T-helper 2 cell treated with Interferon-gamma antibody and Interleukin-4, amounts not matched to agents 5 μg/mL and 100 μg/mL, for 36 hours (primary cell): Measurements from ENCODE around the gene RRAGD.
A peak's percentile ranks its signal among the peaks of the same experiment; 100 is the strongest.

Experiments
- DNase-seq: peaks from one replicate; pipeline ENCODE4 v3.0.0; 2021; ENCODE audit warnings: low spot score
- H3K27ac Mint-ChIP-seq: one replicate; pipeline ENCODE4 v1.8.0; 2021; ENCODE audit warnings: mild to moderate bottlenecking, mixed read lengths
- H3K27me3 Mint-ChIP-seq: one replicate; pipeline ENCODE4 v1.8.0; 2021; ENCODE audit warnings: low read depth, mixed read lengths
- H3K36me3 Mint-ChIP-seq: one replicate; pipeline ENCODE4 v1.8.0; 2021; ENCODE audit warnings: low read depth, mixed read lengths
- H3K4me1 Mint-ChIP-seq: one replicate; pipeline ENCODE4 v1.8.0; 2021; ENCODE audit warnings: low read depth, mixed read lengths
- H3K4me3 Mint-ChIP-seq: one replicate; pipeline ENCODE4 v1.8.0; 2022; ENCODE audit warnings: mild to moderate bottlenecking, moderate library complexity, mixed read lengths
- H3K9me3 Mint-ChIP-seq: one replicate; pipeline ENCODE4 v1.8.0; 2021; ENCODE audit warnings: mixed read lengths

RRAGD gene, protein sequence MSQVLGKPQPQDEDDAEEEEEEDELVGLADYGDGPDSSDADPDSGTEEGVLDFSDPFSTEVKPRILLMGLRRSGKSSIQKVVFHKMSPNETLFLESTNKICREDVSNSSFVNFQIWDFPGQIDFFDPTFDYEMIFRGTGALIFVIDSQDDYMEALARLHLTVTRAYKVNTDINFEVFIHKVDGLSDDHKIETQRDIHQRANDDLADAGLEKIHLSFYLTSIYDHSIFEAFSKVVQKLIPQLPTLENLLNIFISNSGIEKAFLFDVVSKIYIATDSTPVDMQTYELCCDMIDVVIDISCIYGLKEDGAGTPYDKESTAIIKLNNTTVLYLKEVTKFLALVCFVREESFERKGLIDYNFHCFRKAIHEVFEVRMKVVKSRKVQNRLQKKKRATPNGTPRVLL

DNA sequence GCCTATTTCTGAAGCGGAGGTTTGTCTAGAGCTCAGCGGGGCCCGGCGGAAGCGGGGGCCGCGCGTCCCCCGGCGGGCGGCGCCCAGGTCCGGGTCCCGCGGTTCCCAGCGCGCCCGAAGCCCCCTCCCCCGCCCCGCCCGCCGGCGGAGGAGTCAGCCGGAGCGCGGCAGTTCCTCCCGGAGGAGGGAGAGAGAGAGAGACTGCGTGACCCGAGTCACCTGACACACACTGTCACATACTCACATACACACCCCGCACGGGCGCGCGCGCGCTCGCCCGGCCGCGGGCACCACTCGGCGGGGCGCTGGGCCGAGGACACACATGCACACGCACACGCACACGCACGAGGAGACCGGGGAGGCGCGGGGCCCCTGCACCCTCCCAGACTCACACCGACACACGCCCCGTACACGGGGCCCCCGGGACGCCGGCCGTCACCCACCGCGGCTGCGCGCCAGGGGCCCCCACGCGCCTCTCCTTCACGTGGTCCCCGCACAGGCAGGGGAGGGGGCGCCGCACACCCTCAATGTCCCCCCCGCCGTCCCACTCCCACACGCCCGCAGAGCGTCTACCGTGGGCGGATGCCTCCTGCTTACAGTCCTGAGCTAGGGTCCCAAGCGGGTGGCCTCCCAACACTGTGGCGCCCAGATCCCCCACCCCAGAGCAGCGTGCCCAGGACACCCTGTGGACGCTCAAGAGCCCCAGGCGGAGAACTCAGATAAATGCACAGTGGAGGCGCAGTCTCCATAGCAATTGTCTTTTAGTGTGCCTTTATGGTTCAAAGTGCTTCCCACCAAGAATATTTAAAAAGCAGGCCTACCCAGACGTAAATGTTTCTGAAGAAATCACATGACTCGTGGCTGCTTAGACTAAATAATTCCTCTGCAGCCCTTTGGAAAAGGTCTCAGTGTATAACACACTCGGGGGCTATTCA is at the start of gene RRAGD:
Gene RRAGD (minus strand): TSS at position 203 of the 935 bp plus-strand sequence. CDS start 280 bp downstream, outside the sequence.
- Mint-ChIP-seq H3K27ac (peak within 1 kb of the TSS; percentile 80), H3K4me3 (peak within 1 kb of the TSS; percentile 96), H3K4me1 (peaks cover 13% of the 10 kb centered on the region), H3K9me3 (no peaks in the 10 kb centered on the region), H3K36me3 (no peaks in the 10 kb centered on the region), H3K27me3 (peaks cover 67% of the 10 kb centered on the region)
- peak; percentile 55 for DNase-seq

DNA sequence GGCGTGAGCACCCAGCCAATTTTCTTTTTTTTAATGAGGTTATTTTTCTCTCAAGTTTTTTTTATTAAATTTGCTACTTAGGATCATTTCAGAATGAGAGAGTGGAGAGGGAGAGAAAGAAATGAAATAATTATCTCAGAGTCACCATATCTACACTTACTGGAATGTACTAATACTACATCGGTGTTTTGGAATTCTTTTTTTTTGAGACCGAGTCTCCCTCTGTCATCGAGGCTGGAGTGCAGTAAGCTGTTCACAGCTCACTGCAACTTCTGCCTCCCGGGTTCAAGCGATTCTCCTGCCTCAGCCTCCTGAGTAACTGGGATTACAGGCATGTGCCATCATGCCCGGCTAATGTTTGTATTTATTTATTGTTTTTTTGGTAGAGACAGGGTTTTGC is 48.6 kb upstream of the RRAGD start:
- DNase-seq, result no peak
- H3K4me3 Mint-ChIP-seq, result no peak overlapping the region
- no peaks in the 10 kb centered on the region for H3K4me1 Mint-ChIP-seq
- no peaks in the 10 kb centered on the region for H3K36me3 Mint-ChIP-seq
- H3K9me3 Mint-ChIP-seq, result no peaks in the 10 kb centered on the region
- H3K27ac Mint-ChIP-seq, result no peak overlapping the region
- H3K27me3 Mint-ChIP-seq, result no peaks in the 10 kb centered on the region

DNA sequence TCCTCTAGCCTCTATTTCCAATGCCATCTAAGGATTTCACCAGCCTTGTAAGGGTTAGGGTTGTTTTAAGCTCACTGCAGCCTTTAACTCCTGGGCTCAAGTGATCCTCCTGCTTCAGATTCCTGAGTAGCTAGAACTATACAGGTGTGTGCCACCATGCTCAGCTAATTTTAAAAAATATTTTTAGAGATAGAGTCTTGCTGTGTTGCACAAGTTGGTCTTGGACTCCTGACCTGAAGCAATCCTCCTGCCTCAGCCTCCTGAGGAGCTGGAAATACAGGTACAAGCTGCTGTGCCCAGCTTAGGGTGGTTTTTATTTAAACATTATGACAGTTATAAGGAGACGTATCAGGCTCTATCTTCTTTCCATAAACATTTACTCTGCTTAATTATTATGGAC is 47.4 kb upstream of the RRAGD start:
- no peaks in the 10 kb centered on the region for H3K27me3 Mint-ChIP-seq
- DNase-seq, result no peak
- no peak overlapping the region for H3K27ac Mint-ChIP-seq
- H3K9me3 Mint-ChIP-seq, result no peaks in the 10 kb centered on the region
- H3K4me1 Mint-ChIP-seq, result no peaks in the 10 kb centered on the region
- H3K36me3 Mint-ChIP-seq, result no peaks in the 10 kb centered on the region
- no peak overlapping the region for H3K4me3 Mint-ChIP-seq

DNA sequence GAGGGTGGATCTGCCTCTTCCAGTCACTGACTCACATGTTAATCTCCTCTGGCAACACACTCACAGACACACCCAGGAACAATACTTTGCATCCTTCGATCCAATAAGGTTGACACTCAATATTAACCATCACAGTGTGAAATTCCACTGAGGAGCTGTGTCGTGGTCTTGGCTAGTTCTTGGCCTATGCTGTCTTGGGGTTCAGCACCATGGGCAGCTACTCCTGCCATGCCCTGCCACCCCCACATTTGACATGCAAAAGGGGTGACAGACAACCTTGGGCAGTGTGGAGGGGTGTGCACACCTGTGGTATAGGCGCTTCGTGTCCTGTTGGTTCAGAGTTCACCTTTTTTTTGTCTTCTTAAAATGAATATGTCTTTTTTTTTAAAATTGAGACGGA is 46.6 kb upstream of the RRAGD start:
- Mint-ChIP-seq H3K27me3 (no peaks in the 10 kb centered on the region), H3K4me1 (no peaks in the 10 kb centered on the region), H3K27ac (no peak overlapping the region), H3K9me3 (no peaks in the 10 kb centered on the region), H3K4me3 (no peak overlapping the region), H3K36me3 (no peaks in the 10 kb centered on the region)
- DNase-seq, result no peak

DNA sequence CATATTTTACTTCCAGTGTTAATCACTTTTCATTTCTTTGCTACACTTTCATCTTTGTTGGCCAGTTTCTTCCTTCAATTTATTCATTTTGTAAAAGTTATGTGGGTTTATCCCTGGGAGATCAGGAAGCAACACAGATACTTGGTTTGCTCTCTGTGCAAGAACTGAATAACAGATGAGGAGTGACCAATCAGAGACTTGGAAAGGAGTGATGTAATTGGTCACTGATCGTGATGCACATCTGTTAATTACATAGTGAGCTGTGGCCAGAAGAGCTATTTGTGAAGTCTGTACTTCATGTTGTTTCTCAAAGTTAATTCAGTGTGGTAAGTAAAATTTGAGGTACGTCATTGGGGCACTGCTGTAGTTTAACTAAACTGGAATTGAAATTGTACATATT is 42.2 kb upstream of the RRAGD start:
- DNase-seq, result no peak
- Mint-ChIP-seq H3K4me1 (no peaks in the 10 kb centered on the region), H3K27me3 (peaks cover 3% of the 10 kb centered on the region), H3K36me3 (no peaks in the 10 kb centered on the region), H3K4me3 (no peak overlapping the region), H3K9me3 (no peaks in the 10 kb centered on the region), H3K27ac (no peak overlapping the region)

DNA sequence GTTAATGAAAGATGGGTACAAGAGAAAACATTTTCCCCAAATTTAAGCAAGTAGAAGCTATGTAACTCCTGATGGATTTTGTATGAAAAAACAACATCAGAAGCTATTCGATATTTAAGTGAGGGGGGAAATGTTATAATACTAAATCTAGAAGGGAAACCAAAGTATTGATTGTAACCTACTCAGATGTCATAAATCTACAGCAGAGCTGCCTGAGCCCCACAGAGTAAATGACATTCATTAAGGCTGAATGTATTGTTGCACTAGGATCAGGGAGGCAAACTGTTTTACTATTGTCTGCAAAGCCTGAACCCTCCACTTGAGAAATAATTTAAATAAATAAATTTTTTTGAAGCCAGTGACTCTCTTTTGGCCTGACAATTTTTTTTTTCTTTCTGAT is 40.2 kb upstream of the RRAGD start:
- H3K4me1 Mint-ChIP-seq, result no peaks in the 10 kb centered on the region
- peaks cover 3% of the 10 kb centered on the region for H3K27me3 Mint-ChIP-seq
- H3K4me3 Mint-ChIP-seq, result no peak overlapping the region
- no peaks in the 10 kb centered on the region for H3K36me3 Mint-ChIP-seq
- no peak for DNase-seq
- no peaks in the 10 kb centered on the region for H3K9me3 Mint-ChIP-seq
- H3K27ac Mint-ChIP-seq, result no peak overlapping the region

DNA sequence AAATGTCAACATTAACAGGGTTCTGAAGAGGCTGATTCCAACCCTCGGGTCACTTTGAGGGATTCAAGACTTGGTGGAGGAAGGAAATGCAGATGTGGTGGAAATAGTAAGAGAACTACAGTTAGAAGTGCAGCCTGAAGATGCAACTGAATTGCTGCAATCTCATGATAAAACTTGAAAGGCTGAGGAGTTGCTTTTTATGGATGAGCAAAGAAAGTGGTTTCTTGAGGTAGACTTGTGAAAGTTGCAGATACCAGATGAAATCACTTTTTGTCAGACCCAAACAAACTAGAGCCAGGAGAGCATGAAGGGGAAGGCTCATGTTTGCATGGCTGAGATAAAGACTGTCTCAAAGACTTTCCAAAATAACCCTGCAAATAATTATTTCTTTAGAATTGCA is 37.1 kb upstream of the RRAGD start:
- Mint-ChIP-seq H3K4me3 (no peak overlapping the region), H3K4me1 (no peaks in the 10 kb centered on the region), H3K36me3 (no peaks in the 10 kb centered on the region), H3K9me3 (no peaks in the 10 kb centered on the region), H3K27ac (no peak overlapping the region), H3K27me3 (peaks cover 3% of the 10 kb centered on the region)
- DNase-seq, result no peak

DNA sequence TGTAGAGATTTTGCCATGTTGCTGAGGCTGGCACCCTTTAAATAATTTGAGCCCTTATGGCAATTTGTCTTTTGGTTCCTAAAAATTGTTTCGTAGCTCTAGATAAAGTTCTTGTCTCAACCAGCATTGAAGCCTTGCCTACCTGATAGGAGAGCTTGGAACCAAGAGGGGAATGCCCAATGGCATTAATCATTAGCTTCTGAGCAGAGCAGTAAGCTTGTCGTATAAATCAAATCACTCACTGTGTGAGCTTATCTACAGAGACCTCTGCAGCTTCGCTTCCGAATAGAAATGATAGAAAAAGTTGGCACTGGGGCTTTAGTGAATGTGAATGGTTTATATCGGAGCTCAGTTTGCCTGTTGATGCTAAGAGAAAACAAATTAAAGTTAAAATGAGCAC is 31.6 kb upstream of the RRAGD start:
- H3K9me3 Mint-ChIP-seq, result no peaks in the 10 kb centered on the region
- no peaks in the 10 kb centered on the region for H3K4me1 Mint-ChIP-seq
- H3K36me3 Mint-ChIP-seq, result no peaks in the 10 kb centered on the region
- no peak for DNase-seq
- H3K27me3 Mint-ChIP-seq, result peaks cover 7% of the 10 kb centered on the region
- no peak overlapping the region for H3K4me3 Mint-ChIP-seq
- H3K27ac Mint-ChIP-seq, result no peak overlapping the region

DNA sequence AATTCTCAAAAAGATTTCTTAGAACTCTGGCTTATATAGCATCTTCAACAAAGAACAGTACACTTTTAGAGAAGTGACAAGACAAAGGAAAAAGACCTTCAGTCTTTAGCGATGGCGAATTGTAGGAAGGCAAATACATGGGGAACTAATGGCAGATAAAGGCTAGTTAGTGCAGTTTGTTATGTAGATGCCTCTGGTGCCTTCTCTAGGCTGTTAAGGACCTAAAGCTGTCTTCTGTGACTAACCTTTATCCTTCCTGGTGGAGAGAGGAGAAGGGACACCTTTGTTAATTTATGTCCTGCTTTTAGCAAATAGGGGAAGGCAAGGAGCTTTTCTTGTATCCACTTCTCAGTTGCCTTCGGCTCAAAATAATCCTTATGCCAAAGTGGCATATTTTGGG is 28.1 kb upstream of the RRAGD start:
- no peaks in the 10 kb centered on the region for H3K4me1 Mint-ChIP-seq
- no peak overlapping the region for H3K27ac Mint-ChIP-seq
- peaks cover 23% of the 10 kb centered on the region for H3K27me3 Mint-ChIP-seq
- no peak overlapping the region for H3K4me3 Mint-ChIP-seq
- DNase-seq, result no peak
- H3K9me3 Mint-ChIP-seq, result no peaks in the 10 kb centered on the region
- H3K36me3 Mint-ChIP-seq, result no peaks in the 10 kb centered on the region

DNA sequence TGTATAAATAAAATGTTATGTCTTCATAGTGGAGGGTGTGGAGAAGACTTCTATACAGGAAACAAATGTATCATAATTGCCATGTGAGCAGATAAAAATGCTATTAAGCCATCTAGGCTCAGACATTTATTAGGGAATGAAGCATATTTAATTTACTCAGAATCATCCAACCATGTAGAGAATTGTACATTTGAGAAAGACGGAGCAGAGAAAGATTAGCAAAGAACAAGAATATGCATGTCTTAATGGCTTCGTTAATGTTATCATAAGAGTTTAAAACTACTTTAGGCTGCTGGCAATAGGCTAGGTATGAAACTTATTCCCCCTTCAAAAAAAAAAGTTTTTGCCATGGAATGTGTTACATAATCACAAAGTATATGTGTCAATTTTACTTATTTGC is 26.9 kb upstream of the RRAGD start:
- H3K27me3 Mint-ChIP-seq, result peaks cover 33% of the 10 kb centered on the region
- no peaks in the 10 kb centered on the region for H3K9me3 Mint-ChIP-seq
- H3K27ac Mint-ChIP-seq, result no peak overlapping the region
- peaks cover 3% of the 10 kb centered on the region for H3K4me1 Mint-ChIP-seq
- no peaks in the 10 kb centered on the region for H3K36me3 Mint-ChIP-seq
- no peak overlapping the region for H3K4me3 Mint-ChIP-seq
- DNase-seq, result no peak

DNA sequence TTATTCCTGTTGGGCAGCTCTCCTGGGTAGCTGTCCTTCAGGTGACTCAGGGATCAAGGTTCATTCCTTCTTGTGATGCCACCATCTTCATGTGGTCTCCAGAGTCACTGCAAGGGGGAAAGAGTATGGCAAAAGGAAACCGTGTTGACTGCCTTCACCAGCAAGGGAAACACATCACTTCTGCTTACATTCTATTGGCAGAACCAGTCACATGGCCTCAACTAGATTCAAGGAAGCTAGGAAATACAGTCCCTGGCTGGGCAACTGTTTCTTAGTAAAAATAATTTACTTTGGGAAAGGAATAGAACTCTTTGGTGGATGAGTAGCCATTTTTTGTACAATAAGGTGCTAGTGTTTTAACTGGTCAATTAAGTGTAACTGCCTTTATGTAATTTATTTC is 26.2 kb upstream of the RRAGD start:
- DNase-seq, result no peak
- no peak overlapping the region for H3K27ac Mint-ChIP-seq
- H3K4me3 Mint-ChIP-seq, result no peak overlapping the region
- no peaks in the 10 kb centered on the region for H3K9me3 Mint-ChIP-seq
- H3K4me1 Mint-ChIP-seq, result peaks cover 6% of the 10 kb centered on the region
- no peaks in the 10 kb centered on the region for H3K36me3 Mint-ChIP-seq
- H3K27me3 Mint-ChIP-seq, result peaks cover 37% of the 10 kb centered on the region

DNA sequence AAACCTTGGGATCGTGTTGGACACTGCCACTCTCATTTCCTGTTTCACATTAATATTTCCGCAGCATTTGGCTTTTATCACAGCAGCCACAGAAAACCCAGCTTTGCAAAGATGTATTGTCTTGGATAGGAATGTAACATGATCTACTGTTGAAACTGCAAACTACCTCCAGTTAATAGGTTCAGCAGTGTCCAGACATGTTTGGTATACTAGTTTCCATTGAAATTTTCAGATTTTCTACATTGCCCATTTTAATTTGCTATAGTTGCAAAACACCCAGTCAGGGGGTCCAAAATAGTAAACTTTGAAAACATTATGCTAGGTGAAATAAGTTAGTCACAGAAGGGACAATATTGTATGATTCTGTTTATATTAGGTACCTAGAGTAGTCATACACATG is 24.2 kb upstream of the RRAGD start:
- Mint-ChIP-seq H3K27ac (no peak overlapping the region), H3K27me3 (peaks cover 42% of the 10 kb centered on the region), H3K4me1 (peaks cover 11% of the 10 kb centered on the region), H3K9me3 (no peaks in the 10 kb centered on the region), H3K36me3 (no peaks in the 10 kb centered on the region), H3K4me3 (no peak overlapping the region)
- DNase-seq, result no peak

DNA sequence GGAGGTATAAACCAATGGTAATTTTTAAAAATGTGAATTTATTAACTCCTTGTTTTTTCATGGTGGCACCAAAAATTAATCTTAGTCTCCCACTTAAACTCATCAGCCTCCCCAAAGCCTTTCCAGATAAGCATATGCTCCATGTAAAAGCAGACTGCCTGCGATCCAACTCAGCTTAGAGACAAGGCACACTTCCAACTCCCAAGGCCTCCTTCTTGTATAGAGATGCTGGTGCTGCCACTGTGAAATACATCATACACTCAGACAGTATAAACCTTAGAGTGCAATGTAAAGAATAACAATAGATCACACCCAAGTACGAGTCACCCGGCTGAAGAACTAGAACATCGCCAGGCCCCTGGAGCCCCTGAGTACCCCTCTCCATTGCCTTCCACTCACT is 22.9 kb upstream of the RRAGD start:
- Mint-ChIP-seq H3K36me3 (no peaks in the 10 kb centered on the region), H3K27ac (no peak overlapping the region), H3K4me3 (no peak overlapping the region)

DNA sequence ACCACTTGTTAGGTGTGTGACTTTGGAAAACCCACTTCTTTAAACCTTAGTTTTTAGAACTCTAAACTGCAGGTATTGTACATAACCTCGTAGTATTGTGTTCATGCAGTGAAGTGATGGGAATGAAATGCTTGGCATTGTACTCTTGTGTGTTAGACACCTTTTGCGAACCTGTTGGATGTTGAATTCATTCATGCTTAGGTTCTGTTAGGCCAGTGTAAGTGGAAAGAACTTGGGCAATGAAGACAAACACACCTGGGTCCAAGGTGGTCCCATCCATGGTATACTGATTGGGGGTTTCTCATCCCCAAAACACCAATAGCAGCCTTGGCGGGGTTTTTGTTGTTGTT is 22.1 kb upstream of the RRAGD start:
- Mint-ChIP-seq H3K4me3 (peak overlapping the region; percentile 79), H3K27me3 (peaks cover 49% of the 10 kb centered on the region), H3K9me3 (no peaks in the 10 kb centered on the region), H3K4me1 (peaks cover 11% of the 10 kb centered on the region), H3K36me3 (no peaks in the 10 kb centered on the region), H3K27ac (no peak overlapping the region)
- DNase-seq, result no peak

More for the DNA sequence above, 22.9 kb upstream of the RRAGD start:
- H3K4me1 Mint-ChIP-seq, result peaks cover 11% of the 10 kb centered on the region
- no peaks in the 10 kb centered on the region for H3K9me3 Mint-ChIP-seq
- peaks cover 46% of the 10 kb centered on the region for H3K27me3 Mint-ChIP-seq
- DNase-seq, result no peak
